Nephron progenitor cell (in vitro differentiated cells): ENCODE results near the gene CHD2.
A peak's percentile ranks its signal among the peaks of the same experiment; 100 is the strongest.

Source experiments
- DNase-seq: peaks from one replicate; pipeline ENCODE4 v3.0.0; 2021
- H3K27ac Mint-ChIP-seq: 2 replicates; pipeline ENCODE4 v1.8.0; 2021; ENCODE audit warnings: mild to moderate bottlenecking, moderate library complexity, mixed read lengths
- H3K27me3 Mint-ChIP-seq: 2 replicates; pipeline ENCODE4 v1.8.0; 2021; ENCODE audit warnings: mild to moderate bottlenecking, low read depth, mixed read lengths; ENCODE audit not compliant: poor library complexity
- H3K36me3 Mint-ChIP-seq: 2 replicates; pipeline ENCODE4 v1.8.0; 2021; ENCODE audit warnings: low read depth, mixed read lengths
- H3K4me1 Mint-ChIP-seq: 2 replicates; pipeline ENCODE4 v1.8.0; 2021; ENCODE audit warnings: mixed read lengths
- H3K4me3 Mint-ChIP-seq: 2 replicates; pipeline ENCODE4 v1.8.0; 2021; ENCODE audit warnings: mild to moderate bottlenecking, moderate library complexity, mixed read lengths
- H3K9me3 Mint-ChIP-seq: 2 replicates; pipeline ENCODE4 v1.8.0; 2021; ENCODE audit warnings: mild to moderate bottlenecking, moderate library complexity, mixed read lengths
- CTCF ChIP-seq: fragments of 200-600 bp; sonication (generic); IDR thresholded peaks from 2 replicates; pipeline ENCODE4 v1.5.0; 2021; ENCODE audit warnings: antibody characterized with exemption

CHD2 gene

GRCh38 chr15:93033434-93034045 is 133.4 kb downstream of the CHD2 start:
- peak overlapping the region; percentile 23 for H3K27ac Mint-ChIP-seq
- no peaks in the 10 kb centered on the region for H3K36me3 Mint-ChIP-seq
- H3K4me1 Mint-ChIP-seq = peaks cover 55% of the 10 kb centered on the region
- DNase-seq = no peak
- TF ChIP-seq CTCF = no peak
- no peak overlapping the region for H3K4me3 Mint-ChIP-seq
- no peaks in the 10 kb centered on the region for H3K9me3 Mint-ChIP-seq
- H3K27me3 Mint-ChIP-seq = peaks cover 5% of the 10 kb centered on the region

- H3K4me1 Mint-ChIP-seq = peaks cover 46% of the 10 kb centered on the region
These were observed 134.4 kb downstream of the CHD2 start for GRCh38 chr15:93034512-93034911.

GRCh38 chr15:93035092-93035915 is 135.2 kb downstream of the CHD2 start:
- H3K27me3 Mint-ChIP-seq = peaks cover 5% of the 10 kb centered on the region

More at GRCh38 chr15:93034512-93034911, 134.4 kb downstream of the CHD2 start:
- Mint-ChIP-seq H3K9me3 (peaks cover under 1% of the 10 kb centered on the region), H3K36me3 (peaks cover 1% of the 10 kb centered on the region), H3K27me3 (peaks cover 5% of the 10 kb centered on the region), H3K27ac (no peak overlapping the region), H3K4me3 (no peak overlapping the region)
- no peak for DNase-seq
- TF ChIP-seq CTCF = no peak

GRCh38 chr15:93035953-93036810 is 136.1 kb downstream of the CHD2 start:
- no peak overlapping the region for H3K27ac Mint-ChIP-seq
- peaks cover 4% of the 10 kb centered on the region for H3K9me3 Mint-ChIP-seq
- H3K4me1 Mint-ChIP-seq = peaks cover 46% of the 10 kb centered on the region
- peaks cover 14% of the 10 kb centered on the region for H3K36me3 Mint-ChIP-seq
- TF ChIP-seq CTCF = peak; percentile 62
- no peak overlapping the region for H3K4me3 Mint-ChIP-seq
- peaks cover 5% of the 10 kb centered on the region for H3K27me3 Mint-ChIP-seq
- DNase-seq = peak; percentile 46

More at GRCh38 chr15:93035092-93035915, 135.2 kb downstream of the CHD2 start:
- H3K36me3 Mint-ChIP-seq = peaks cover 9% of the 10 kb centered on the region
- DNase-seq = no peak
- TF ChIP-seq CTCF = no peak
- peaks cover 4% of the 10 kb centered on the region for H3K9me3 Mint-ChIP-seq
- peaks cover 42% of the 10 kb centered on the region for H3K4me1 Mint-ChIP-seq
- no peak overlapping the region for H3K27ac Mint-ChIP-seq
- no peak overlapping the region for H3K4me3 Mint-ChIP-seq

GRCh38 chr15:93036951-93037819 is 137.1 kb downstream of the CHD2 start:
- Mint-ChIP-seq H3K4me1 (peaks cover 47% of the 10 kb centered on the region), H3K36me3 (peaks cover 16% of the 10 kb centered on the region), H3K27ac (no peak overlapping the region), H3K9me3 (peaks cover 4% of the 10 kb centered on the region), H3K4me3 (no peak overlapping the region), H3K27me3 (peaks cover 7% of the 10 kb centered on the region)
- TF ChIP-seq CTCF = no peak
- no peak for DNase-seq
